HL-60 (cell line): Measurements from ENCODE around the gene SPINK4.

Experiments
- DNase-seq, 2 experiments: peaks; one replicate each; pipeline ENCODE4 v3.0.0-alpha.2; 2010 to 2020; ENCODE audit warnings: low read depth in 1 of 2, low spot score in 1 of 2
- H3K27ac ChIP-seq: fragments of 250-450 bp; sonication (Bioruptor Pico); replicated peaks from 2 replicates; pipeline ENCODE4 v1.5.1; 2020; ENCODE audit warnings: mild to moderate bottlenecking, moderate library complexity
- H3K27me3 ChIP-seq: fragments of 250-450 bp; sonication (Bioruptor Pico); 2 replicates; pipeline ENCODE4 v1.5.1; 2021; ENCODE audit warnings: mild to moderate bottlenecking, moderate library complexity; ENCODE audit not compliant: insufficient read depth, poor library complexity, severe bottlenecking
- H3K4me3 ChIP-seq: replicated peaks from 2 replicates; pipeline ENCODE4 v1.5.1; 2011; ENCODE audit warnings: mild to moderate bottlenecking, control low read depth, low read length; ENCODE audit not compliant: insufficient read depth
- GABPA ChIP-seq: IDR thresholded peaks from 2 replicates; pipeline ENCODE4 v1.6.1; 2012; ENCODE audit warnings: low read depth
- POLR2AphosphoS5 ChIP-seq: IDR thresholded peaks from 2 replicates; pipeline ENCODE4 v1.6.1; 2012; ENCODE audit warnings: low read depth
- SPI1 ChIP-seq: IDR thresholded peaks from 2 replicates; pipeline ENCODE4 v1.6.1; 2012; ENCODE audit warnings: low read depth, mild to moderate bottlenecking, borderline replicate concordance
- TF ChIP-seq, protein P1 (sequence below): IDR thresholded peaks from 2 replicates; pipeline ENCODE4 v1.6.1; 2012; ENCODE audit warnings: low read depth; ENCODE audit not compliant: insufficient replicate concordance
- TF ChIP-seq, protein P2 (sequence below): IDR thresholded peaks from one replicate; pipeline ENCODE4 v1.5.1; 2011; ENCODE audit warnings: low read length, control low read depth, inconsistent platforms; ENCODE audit not compliant: insufficient read depth

The SPINK4 gene

DNA sequence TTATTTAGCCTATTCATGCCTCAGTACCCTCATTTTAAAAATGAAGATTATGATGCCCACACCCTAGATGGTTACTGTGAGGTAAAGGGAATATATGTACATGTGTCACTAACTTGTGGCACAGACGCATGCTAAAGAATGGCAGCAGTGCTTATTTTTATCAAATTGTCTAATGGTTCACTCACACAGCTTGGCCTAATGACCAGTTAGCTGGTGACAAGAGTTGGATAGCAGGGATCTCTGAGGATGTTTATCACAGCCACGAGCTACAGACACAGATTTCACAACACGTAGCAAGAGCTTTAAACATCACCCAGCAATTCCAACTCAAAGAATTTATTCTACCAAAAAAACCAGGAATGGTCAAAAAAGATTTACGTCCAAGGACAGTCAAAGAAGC, 17.3 kb downstream of the SPINK4 start:
- DNase-seq, result no peak
- TF ChIP-seq, protein P1, sequence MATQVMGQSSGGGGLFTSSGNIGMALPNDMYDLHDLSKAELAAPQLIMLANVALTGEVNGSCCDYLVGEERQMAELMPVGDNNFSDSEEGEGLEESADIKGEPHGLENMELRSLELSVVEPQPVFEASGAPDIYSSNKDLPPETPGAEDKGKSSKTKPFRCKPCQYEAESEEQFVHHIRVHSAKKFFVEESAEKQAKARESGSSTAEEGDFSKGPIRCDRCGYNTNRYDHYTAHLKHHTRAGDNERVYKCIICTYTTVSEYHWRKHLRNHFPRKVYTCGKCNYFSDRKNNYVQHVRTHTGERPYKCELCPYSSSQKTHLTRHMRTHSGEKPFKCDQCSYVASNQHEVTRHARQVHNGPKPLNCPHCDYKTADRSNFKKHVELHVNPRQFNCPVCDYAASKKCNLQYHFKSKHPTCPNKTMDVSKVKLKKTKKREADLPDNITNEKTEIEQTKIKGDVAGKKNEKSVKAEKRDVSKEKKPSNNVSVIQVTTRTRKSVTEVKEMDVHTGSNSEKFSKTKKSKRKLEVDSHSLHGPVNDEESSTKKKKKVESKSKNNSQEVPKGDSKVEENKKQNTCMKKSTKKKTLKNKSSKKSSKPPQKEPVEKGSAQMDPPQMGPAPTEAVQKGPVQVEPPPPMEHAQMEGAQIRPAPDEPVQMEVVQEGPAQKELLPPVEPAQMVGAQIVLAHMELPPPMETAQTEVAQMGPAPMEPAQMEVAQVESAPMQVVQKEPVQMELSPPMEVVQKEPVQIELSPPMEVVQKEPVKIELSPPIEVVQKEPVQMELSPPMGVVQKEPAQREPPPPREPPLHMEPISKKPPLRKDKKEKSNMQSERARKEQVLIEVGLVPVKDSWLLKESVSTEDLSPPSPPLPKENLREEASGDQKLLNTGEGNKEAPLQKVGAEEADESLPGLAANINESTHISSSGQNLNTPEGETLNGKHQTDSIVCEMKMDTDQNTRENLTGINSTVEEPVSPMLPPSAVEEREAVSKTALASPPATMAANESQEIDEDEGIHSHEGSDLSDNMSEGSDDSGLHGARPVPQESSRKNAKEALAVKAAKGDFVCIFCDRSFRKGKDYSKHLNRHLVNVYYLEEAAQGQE, result no peak
- no peak for TF ChIP-seq POLR2AphosphoS5
- no peak overlapping the region for H3K4me3 ChIP-seq
- H3K27me3 ChIP-seq, result no peaks in the 10 kb centered on the region
- no peak overlapping the region for H3K27ac ChIP-seq

DNA sequence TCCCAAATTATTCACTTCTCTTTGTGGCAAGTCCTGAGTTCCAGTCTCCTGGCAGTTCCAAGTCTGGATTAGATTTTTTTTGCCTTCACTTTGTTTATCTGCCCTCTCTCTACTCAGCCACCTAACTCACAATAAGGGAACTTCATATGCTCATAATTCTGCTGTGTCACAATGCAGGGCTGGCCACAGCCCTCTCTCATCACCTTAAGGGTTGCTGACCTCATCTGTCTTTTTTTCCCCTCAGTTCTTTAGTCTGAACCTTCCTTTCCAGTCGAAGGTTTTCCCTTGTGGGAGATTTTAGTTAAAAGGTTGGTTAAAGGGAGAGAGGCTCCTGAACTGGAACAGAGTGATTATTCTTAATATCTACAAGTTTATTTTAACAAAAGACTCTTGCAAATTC, 20.4 kb downstream of the SPINK4 start:
- TF ChIP-seq, protein P2, sequence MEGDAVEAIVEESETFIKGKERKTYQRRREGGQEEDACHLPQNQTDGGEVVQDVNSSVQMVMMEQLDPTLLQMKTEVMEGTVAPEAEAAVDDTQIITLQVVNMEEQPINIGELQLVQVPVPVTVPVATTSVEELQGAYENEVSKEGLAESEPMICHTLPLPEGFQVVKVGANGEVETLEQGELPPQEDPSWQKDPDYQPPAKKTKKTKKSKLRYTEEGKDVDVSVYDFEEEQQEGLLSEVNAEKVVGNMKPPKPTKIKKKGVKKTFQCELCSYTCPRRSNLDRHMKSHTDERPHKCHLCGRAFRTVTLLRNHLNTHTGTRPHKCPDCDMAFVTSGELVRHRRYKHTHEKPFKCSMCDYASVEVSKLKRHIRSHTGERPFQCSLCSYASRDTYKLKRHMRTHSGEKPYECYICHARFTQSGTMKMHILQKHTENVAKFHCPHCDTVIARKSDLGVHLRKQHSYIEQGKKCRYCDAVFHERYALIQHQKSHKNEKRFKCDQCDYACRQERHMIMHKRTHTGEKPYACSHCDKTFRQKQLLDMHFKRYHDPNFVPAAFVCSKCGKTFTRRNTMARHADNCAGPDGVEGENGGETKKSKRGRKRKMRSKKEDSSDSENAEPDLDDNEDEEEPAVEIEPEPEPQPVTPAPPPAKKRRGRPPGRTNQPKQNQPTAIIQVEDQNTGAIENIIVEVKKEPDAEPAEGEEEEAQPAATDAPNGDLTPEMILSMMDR, result no peak
- TF ChIP-seq GABPA, result no peak
- TF ChIP-seq, protein P1, result no peak
- TF ChIP-seq SPI1, result no peak
- TF ChIP-seq POLR2AphosphoS5, result no peak
- Histone ChIP-seq H3K4me3 (no peak overlapping the region), H3K27ac (no peak overlapping the region), H3K27me3 (no peaks in the 10 kb centered on the region)
- DNase-seq, result no peak

DNA sequence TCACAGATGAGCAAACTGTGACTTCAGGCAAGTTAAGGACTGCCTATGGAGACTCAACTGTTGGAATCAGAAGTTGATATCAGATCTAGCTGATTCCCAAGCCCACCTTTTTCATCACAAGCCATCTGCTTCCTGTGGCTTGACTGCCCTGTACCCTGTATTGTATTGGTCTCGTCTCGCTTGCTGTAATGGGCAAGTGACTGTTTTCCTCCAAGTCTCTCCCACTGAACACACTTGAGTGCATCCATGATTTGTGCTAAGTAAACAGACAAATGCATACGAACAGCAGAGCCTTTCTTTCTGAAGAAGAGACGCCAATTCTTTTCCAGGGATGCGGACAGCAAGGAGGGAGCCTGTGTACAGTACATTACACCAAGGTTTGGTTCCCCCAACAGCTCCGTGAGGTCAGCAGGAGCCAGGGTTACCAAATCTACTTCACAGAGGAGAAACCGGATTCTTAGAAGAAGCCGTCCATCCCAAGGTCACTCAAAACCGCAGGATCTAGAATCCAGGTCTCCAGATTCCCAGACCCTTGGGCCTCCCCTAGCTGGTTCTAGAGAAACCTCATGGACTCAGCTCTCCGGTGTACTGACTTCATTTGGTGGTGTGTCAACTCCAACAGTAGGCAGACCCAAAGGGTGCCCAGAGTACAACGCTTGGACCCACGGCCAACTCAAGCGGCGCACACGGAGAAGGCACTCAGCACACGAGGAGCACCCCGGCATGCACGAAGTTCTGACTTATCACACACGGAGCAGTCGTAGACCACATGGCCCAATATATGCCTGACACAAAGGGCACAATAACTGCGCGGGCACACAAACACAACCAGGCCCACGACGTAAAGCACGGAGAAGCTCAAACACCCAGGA, 23.4 kb downstream of the SPINK4 start:
- H3K27ac ChIP-seq, result peak overlapping the region; percentile 84
- no peaks in the 10 kb centered on the region for H3K27me3 ChIP-seq
- peak overlapping the region; percentile 76 for H3K4me3 ChIP-seq
- peak; percentile 30 to 58 for DNase-seq
- TF ChIP-seq, protein P2, result no peak
- TF ChIP-seq, protein P1, result no peak
- TF ChIP-seq SPI1 (no peak), GABPA (no peak), POLR2AphosphoS5 (no peak)
